ENCODE measurements around the gene OXGR1.

- TF ChIP-seq GATA3 (IDR thresholded peaks at IDR 0.05; ENCODE audit: low read depth, low read length) (no peak), GATA2 (IDR thresholded peaks at IDR 0.05; ENCODE audit: low read depth, low read length) (no peak)
These were observed 35.9 kb downstream of the OXGR1 start for GRCh38 chr13:96958286-96958891.

Measured in SH-SY5Y (cell line).